T-helper 1 cell (primary cell): ENCODE data around the gene MARCHF10.
"Not testable (repeated sequence)": the region's sequence is repeated elsewhere in the genome, so short reads cannot be mapped to it uniquely, and the experiment has no call there.

Source experiments
- DNase-seq, 5 donors: peaks; one replicate each; pipeline ENCODE4 v3.0.0-alpha.2; 2012 to 2020

MARCHF10 gene

GRCh38 chr17:62714016-62714777 is 93.9 kb downstream of the MARCHF10 start:
- no peak for DNase-seq

DNA sequence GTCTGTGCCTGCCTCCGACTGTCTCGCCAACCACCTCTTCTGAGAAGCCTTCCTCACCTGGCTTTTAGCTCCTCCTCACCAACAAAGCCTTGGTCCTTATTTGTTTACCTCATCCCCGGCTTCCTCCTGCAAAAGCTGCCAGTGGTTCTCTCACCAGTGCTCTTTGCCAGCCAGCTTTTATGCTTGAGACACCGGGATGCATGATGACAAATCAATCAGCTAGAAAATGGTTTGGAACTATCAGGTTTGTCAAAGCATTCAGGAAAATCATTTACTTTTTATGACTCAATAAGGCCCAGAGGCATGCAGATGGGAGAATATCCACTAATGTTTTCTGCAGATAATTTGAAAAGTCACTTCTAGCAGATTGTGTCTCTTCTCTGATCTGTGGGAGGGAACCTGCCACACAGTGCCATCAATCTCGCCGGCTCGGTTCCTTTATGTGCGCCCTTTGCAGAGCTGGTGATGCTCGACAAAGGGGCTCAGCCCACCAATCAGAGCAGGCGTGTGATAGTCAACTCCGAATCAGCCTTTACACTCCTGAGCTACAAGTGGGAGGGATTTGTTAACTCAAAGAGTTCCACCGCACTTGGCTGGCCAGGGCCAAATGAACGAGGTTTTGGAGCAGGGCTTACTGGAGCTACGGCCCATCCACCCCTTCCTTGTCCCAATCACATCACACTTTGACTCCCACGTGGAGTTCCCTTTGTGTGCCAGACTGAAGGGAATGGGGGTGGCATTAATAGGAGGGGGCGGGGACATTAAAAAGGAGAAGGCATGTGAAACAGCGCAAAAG is 94.8 kb downstream of the MARCHF10 start:
- DNase-seq: no peak

DNA sequence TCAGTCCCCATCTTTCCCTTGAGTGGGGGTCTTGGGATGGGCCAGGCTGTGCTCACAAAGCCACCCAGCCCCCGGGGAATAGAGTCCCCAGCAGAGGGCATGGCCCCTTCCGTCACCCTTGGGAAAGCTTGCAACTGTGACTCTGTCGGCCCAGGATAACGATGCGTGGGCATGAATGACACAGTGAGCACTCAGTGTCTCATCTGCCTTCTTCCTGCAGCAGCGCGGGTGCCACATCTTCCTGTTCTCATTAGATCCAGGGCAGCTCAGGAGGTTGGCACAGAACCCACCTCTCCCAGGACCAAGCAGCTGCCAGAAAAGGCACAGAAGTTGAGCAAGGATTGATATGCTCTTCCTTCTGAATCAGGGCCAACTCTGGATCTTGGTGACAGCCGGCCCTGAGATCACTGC is 95.9 kb downstream of the MARCHF10 start:
- DNase-seq: no peak

DNA sequence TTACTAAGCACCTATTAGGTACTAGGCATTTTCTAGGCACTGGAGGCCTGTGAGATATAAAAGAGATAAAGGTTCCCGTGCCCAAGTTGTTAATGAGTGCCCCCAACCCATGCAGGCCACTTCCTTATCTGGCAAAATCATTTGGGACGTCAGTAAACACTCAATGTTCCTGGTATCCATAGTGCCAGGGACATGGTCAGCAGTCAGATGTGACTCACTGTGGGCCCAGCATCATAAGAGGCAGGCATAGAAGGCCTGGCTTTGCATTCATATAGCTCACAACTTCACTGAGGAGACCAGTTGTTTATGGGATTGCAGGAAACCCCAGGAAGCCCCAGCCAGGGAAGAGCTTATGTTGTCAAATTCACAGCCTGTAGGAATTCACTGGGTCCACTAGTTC is 99.5 kb downstream of the MARCHF10 start:
- DNase-seq: no peak

DNA sequence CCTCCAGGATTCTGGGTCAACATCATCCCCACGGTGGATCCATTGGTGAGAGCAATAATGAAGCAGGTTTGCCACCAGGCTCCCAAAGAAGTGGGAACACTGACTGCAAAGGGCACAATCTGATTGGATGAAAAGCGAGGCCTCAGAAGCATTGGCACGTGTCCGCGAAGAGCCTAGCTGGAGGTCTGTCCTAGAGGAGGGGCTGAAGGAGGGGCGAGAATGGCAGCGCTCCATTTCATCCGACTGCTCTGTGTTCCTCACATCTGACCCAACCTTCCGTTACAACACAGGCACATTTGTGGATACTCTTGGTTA is 100.7 kb downstream of the MARCHF10 start:
- DNase-seq: no peak

DNA sequence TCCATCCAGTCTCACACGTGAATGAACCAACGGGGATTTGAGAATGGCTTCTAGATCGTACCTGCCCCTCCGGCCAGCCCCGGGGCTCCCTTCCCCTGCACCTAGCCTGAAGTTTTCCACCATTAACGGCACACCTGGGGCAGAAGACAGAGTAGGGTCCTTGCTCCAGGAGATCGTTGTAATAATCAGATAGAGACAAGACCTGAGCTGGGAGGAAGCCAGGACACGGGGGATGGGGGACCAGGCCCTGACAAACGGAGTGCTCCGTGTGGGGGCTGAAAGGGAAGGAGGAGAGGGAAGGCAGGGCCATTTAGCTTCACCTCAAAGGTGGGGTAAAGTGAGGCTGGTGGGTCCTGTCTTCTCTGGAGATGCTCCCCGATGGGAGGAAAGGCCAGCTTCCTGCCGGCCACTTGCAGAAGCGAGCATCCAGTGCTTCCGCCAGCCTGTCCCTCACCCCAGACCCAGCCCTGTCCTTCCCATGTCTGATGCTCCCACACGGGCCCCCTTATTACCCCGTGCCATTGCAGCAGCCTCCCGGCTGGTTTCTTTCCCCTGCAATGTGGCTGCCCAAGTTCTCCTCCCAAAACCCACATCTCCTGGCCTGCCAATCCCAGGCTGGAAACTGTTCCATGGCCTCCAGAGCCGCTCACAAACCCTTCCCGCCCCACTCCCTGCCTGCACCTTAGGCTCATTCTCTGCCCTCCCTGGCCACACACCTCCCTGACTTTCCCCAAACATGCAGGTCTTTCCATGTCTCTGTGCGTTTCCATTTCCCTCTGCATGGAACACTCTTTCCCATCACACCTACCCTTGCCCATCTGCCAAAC is 101.3 kb downstream of the MARCHF10 start:
- no peak for DNase-seq

- no peak for DNase-seq
Measured at GRCh38 chr17:62705778-62706597, 102.1 kb downstream of the MARCHF10 start.

GRCh38 chr17:62705156-62705777 is 102.8 kb downstream of the MARCHF10 start:
- DNase-seq: no peak

GRCh38 chr17:62704381-62704971 is 103.6 kb downstream of the MARCHF10 start:
- no peak for DNase-seq

- DNase-seq: peak; percentile 42 to 65 (median 52)
Measured at GRCh38 chr17:62703776-62704380, 104.2 kb downstream of the MARCHF10 start.

GRCh38 chr17:62703261-62703775 is 104.8 kb downstream of the MARCHF10 start:
- no peak for DNase-seq

DNA sequence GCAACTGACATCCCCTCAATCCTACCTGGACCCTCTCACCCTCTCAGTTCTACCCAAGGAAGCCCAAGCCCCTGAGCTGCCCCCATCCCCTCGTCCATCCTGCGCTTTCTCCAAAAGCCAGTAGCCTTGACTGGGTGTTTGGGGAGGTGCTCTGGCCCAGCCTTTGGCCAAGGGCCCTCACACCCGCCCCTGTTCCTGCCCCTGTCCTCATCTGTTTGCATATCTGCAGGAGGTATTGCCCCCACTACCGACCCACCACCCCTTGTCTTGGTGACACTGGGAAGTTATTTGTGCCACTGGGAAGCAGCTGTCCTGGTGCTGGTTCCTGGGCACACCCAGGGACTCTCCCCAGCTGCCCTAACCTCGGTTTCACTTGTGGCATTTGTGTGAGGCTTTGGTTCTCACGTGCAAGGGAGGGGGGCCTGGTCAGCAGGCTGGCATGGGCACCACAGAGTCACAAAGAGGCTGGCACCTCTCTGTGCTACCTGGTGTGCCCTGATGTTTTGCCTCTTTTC is 105.3 kb downstream of the MARCHF10 start:
- DNase-seq: no peak

GRCh38 chr17:62701706-62702085 is 106.4 kb downstream of the MARCHF10 start:
- no peak for DNase-seq

- DNase-seq: no peak
Measured at GRCh38 chr17:62700964-62701705, 107.0 kb downstream of the MARCHF10 start.

- DNase-seq: not testable (repeated sequence)
Measured at GRCh38 chr17:62698459-62698858, 109.7 kb downstream of the MARCHF10 start.

DNA sequence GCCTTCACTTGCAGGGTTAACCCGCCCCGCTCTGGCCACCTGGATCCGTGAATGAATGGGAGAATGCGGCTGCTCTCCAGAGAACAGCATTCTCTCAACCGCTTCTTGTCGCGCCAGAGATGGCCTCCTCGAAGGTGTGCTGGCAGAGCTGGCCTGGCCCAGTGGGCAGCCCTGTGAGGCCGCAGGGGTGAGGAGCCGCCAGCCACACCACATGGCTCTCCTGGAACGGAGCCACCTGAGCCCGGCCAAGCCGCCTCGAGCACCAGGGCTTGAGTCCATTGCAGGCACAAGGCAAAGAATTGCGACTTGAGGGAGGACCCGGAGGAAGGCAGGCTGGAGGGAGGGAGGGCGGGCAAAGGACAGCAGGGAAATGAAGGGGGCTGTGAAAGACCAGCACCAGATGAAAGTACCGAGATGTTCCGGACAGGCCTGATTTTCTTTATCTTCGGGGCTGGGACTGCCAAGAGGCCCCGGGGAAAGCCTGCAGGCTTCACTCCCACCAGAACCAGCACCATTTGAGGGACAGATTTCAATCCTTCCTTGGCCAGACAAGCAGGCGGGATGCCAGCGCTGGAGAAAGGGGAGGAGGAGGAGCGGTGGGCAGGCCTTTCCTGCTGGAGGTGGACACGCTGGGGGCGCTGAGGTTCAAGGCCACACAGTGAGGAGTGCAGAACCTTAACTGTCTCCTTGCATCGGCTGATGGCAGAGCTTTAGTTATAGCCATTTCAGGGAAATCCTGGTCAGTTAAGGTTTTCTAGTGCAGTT is 111.2 kb downstream of the MARCHF10 start:
- no peak for DNase-seq

GRCh38 chr17:62696256-62696655 is 111.9 kb downstream of the MARCHF10 start:
- no peak for DNase-seq

DNA sequence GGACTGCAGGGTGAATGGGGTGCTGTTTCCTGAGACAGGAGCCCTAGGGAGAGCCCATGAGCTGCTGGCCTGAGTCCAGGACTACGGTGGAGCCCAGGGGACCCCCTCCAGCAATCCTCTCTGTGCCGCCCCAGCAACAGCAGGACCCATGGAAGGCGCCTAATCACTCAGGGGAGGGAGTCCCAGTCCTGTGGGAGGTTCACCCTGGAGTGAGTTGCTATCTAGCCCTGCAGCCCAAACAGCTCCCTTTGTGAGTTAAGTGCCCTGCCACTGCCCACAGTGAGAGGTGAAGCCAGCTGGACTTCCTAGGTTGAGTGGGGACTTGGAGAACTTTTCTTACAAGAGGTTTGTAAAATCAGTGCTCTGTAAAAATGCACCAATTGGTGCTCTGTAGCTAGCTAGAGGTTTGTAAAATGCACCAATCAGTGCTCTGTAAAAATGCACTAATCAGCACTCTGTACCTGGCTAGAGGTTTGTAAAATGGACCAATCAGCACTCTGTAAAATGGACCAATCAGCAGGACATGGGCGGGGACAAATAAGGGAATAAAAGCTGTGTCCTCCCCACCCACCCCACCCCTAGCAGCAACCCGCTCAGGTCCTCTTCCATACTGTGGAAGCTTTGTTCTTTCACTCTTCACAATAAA is 112.9 kb downstream of the MARCHF10 start:
- not testable (repeated sequence) for DNase-seq
